ENCODE measurements around the gene KRTAP11-1.

The KRTAP11-1 gene

GRCh38 chr21:30881480-30881879, at the start of gene KRTAP11-1:
KRTAP11-1 (minus strand) TSS chr21:30881580; CDS start chr21:30881524, 56 bp downstream.
- DNase-seq, result no peak

GRCh38 chr21:30924146-30924700, 42.8 kb upstream of the KRTAP11-1 start:
- no peak for DNase-seq

GRCh38 chr21:30921129-30921528, 39.7 kb upstream of the KRTAP11-1 start:
- no peak for DNase-seq

GRCh38 chr21:30917557-30917956, 36.2 kb upstream of the KRTAP11-1 start:
- DNase-seq, result no peak

GRCh38 chr21:30900881-30901280, 19.5 kb upstream of the KRTAP11-1 start:
- DNase-seq, result no peak

- no peak for DNase-seq
Measured at GRCh38 chr21:30882866-30883597, 1.7 kb upstream of the KRTAP11-1 start.

- no peak for DNase-seq
Measured at GRCh38 chr21:30880914-30881313, 466 bp downstream of the KRTAP11-1 start.

- DNase-seq, result no peak
Measured at GRCh38 chr21:30874526-30874925, 6.9 kb downstream of the KRTAP11-1 start.

- no peak for DNase-seq
Measured at GRCh38 chr21:30847627-30848500, 33.5 kb downstream of the KRTAP11-1 start.

- no peak for DNase-seq
Measured at GRCh38 chr21:30842990-30843389, 38.4 kb downstream of the KRTAP11-1 start.

GRCh38 chr21:30839304-30839703, 42.1 kb downstream of the KRTAP11-1 start:
- peak; percentile 10 for DNase-seq

- no peak for DNase-seq
Measured at GRCh38 chr21:30838536-30838935, 42.8 kb downstream of the KRTAP11-1 start.

GRCh38 chr21:30831194-30831765, 50.1 kb downstream of the KRTAP11-1 start:
- peak; percentile 52 for DNase-seq

All from hematopoietic multipotent progenitor cell treated with erythropoietin and hydrocortisone succinate and interleukin-3 and kit ligand, for 8 days (in vitro differentiated cells).